Hematopoietic multipotent progenitor cell treated with erythropoietin and hydrocortisone succinate and interleukin-3 and kit ligand, for 6 days (in vitro differentiated cells): ENCODE results near the gene NUB1.

Experiments used
- DNase-seq: peaks from one replicate; pipeline ENCODE4 v3.0.0-alpha.2; 2015

NUB1 gene

DNA sequence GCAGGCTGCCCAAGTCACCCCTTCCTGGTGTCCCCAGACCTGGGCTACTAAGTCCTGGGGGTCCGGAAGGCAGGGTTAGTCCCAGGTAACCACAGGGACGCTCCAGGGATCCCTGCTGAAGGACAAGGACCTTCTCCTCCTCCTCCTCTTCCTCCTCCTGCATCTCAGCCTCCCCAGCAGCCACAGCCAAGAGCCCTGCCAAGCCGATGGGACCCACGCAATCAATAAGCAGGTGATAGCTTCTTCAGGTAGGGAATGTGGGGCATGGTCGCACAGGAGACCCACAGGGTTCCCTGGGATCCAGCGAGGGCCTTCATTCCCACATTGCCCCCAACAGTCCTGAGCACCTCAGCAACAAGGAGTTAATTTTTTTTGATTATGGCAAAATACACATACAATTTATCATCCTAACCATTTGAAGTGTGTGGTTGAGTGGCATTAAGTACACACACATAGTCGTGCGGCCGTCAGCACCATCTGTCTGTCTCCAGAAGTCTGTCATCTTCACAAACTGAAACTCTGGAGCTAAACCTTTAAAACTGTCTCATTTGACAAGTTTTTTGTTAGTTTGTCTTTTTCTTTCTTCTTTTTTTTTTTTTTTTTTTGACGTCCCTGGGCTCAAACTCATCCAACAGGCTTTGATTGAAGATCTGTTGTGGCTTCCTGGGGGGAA lies 86.2 kb downstream of the NUB1 start:
- no peak for DNase-seq
